Liver (tissue), 9 donors: Measurements from ENCODE around the gene ASPSCR1. TPM values are rescaled to one million over a fixed set of nuclear protein-coding genes. Genes with fewer than 3 reads are reported as not detected.

ENCODE experiments used
- DNase-seq: peaks from one replicate; pipeline ENCODE4 v3.0.0-alpha.2; 2017; ENCODE audit warnings: low spot score
- H3K27ac ChIP-seq, 2 donors: one replicate each; pipeline ENCODE4 v1.7.0; 2013; ENCODE audit warnings: inconsistent platforms in 2 of 2, low read length in 2 of 2, control low read depth in 1 of 2, low read depth in 1 of 2, mild to moderate bottlenecking in 1 of 2
- H3K27me3 ChIP-seq, 4 donors: one replicate each; pipeline versions ENCODE4 v1.6.1 to v1.7.0; 2013; ENCODE audit warnings: low read length in 3 of 4, inconsistent platforms in 1 of 4, mild to moderate bottlenecking in 1 of 4, moderate library complexity in 1 of 4; ENCODE audit not compliant: control insufficient read depth in 4 of 4, insufficient read depth in 4 of 4
- H3K36me3 ChIP-seq, 4 donors: one replicate each; pipeline versions ENCODE4 v1.6.1 to v1.7.0; 2013; ENCODE audit warnings: low read length in 3 of 4, mild to moderate bottlenecking in 3 of 4, low read depth in 1 of 4, moderate library complexity in 1 of 4; ENCODE audit not compliant: control insufficient read depth in 4 of 4, insufficient read depth in 3 of 4
- H3K4me1 ChIP-seq, 4 donors: one replicate each; pipeline versions ENCODE4 v1.6.1 to v1.7.0; 2013; ENCODE audit warnings: low read length in 3 of 4, mild to moderate bottlenecking in 3 of 4, moderate library complexity in 1 of 4; ENCODE audit not compliant: control insufficient read depth in 4 of 4, insufficient read depth in 4 of 4
- H3K4me3 ChIP-seq, 3 donors: one replicate each; pipeline versions ENCODE4 v1.6.1 to v1.7.0; 2013; ENCODE audit warnings: low read length in 3 of 3, control low read depth in 1 of 3, low read depth in 1 of 3, mild to moderate bottlenecking in 1 of 3
- H3K9ac ChIP-seq, 2 donors: one replicate each; pipeline ENCODE4 v1.7.0; 2013; ENCODE audit warnings: low read length in 2 of 2, mild to moderate bottlenecking in 2 of 2, moderate library complexity in 2 of 2, control low read depth in 1 of 2, low read depth in 1 of 2
- H3K9me3 ChIP-seq, 4 donors: one replicate each; pipeline versions ENCODE4 v1.6.1 to v1.7.0; 2013; ENCODE audit warnings: low read length in 3 of 4; ENCODE audit not compliant: control insufficient read depth in 4 of 4
- ATF3 ChIP-seq: IDR thresholded peaks from 2 replicates; pipeline ENCODE4 v1.6.1; 2016; ENCODE audit warnings: antibody characterized with exemption
- CTCF ChIP-seq: fragments of 150-350 bp; IDR thresholded peaks from 2 replicates; pipeline ENCODE4 v1.5.1; 2017; ENCODE audit warnings: improper control_type of control experiment, low read depth, low read length; ENCODE audit not compliant: missing input control
- EGR1 ChIP-seq, 2 donors: IDR thresholded peaks; 2 replicates each; pipeline ENCODE4 v1.6.1; 2016 to 2018; ENCODE audit warnings: antibody characterized with exemption in 2 of 2, low read depth in 2 of 2
- FOXA1 ChIP-seq: IDR thresholded peaks from 2 replicates; pipeline ENCODE4 v1.6.1; 2016; ENCODE audit warnings: antibody characterized with exemption
- FOXA2 ChIP-seq: IDR thresholded peaks from 2 replicates; pipeline ENCODE4 v1.6.1; 2016; ENCODE audit warnings: antibody characterized with exemption
- GABPA ChIP-seq, 2 donors: IDR thresholded peaks in 1 of 2; conservative IDR thresholded peaks in 1 of 2; 2 replicates each; pipeline ENCODE4 v1.6.1; 2016; ENCODE audit warnings: antibody characterized with exemption in 2 of 2, mild to moderate bottlenecking in 1 of 2, moderate library complexity in 1 of 2
- HNF4A ChIP-seq, 2 donors: conservative IDR thresholded peaks; 2 replicates each; pipeline ENCODE4 v1.6.1; 2016; ENCODE audit warnings: antibody characterized with exemption in 2 of 2, mild to moderate bottlenecking in 2 of 2
- JUND ChIP-seq, 2 donors: IDR thresholded peaks; 2 replicates each; pipeline ENCODE4 v1.6.1; 2016; ENCODE audit warnings: antibody characterized with exemption in 2 of 2
- NR2F2 ChIP-seq: IDR thresholded peaks from 2 replicates; pipeline ENCODE4 v1.6.1; 2016; ENCODE audit warnings: antibody characterized with exemption
- RAD21 ChIP-seq, 2 donors: IDR thresholded peaks; 2 replicates each; pipeline ENCODE4 v1.6.1; 2016; ENCODE audit warnings: antibody characterized with exemption in 2 of 2, mild to moderate bottlenecking in 2 of 2
- RXRA ChIP-seq, 2 donors: IDR thresholded peaks; 2 replicates each; pipeline ENCODE4 v1.6.1; 2017 to 2018; ENCODE audit warnings: antibody characterized with exemption in 2 of 2, mild to moderate bottlenecking in 1 of 2
- SP1 ChIP-seq: IDR thresholded peaks from 2 replicates; pipeline ENCODE4 v1.6.1; 2018; ENCODE audit warnings: antibody characterized with exemption, mild to moderate bottlenecking
- TAF1 ChIP-seq: conservative IDR thresholded peaks from 2 replicates; pipeline ENCODE4 v1.6.1; 2016; ENCODE audit warnings: antibody characterized with exemption, mild to moderate bottlenecking
- YY1 ChIP-seq: IDR thresholded peaks from 2 replicates; pipeline ENCODE4 v1.6.1; 2016; ENCODE audit warnings: antibody characterized with exemption, mild to moderate bottlenecking
- ZBTB33 ChIP-seq: IDR thresholded peaks from 2 replicates; pipeline ENCODE4 v1.6.1; 2016; ENCODE audit warnings: antibody characterized with exemption
- WGBS: extraction: QIAGEN DNeasy Blood & Tissue Kit; methylation state at CpG from one replicate; pipeline ENCODE4 v1.1.7; 2013; 5-methylcytosine and 5-hydroxymethylcytosine counted together
- polyA plus RNA-seq, 2 donors: library from polyadenylated mRNA; stranded (reverse) in 1 of 2; unstranded in 1 of 2; fragments of 200-250 nt in 1 of 2; fragments of >200 nt in 1 of 2; fragmentation: Nextera tagmentation in 1 of 2; extraction: Ambion mirVana in 1 of 2; gene quantifications; one replicate each; pipeline versions ENCODE4 v1.2.1 to v1.2.3, GENCODE V29; 2013 to 2015
- total RNA-seq, 2 donors: library from RNA; depleted of rRNA; stranded (reverse); fragments of >200 nt; gene quantifications; one replicate each; pipeline ENCODE4 v1.2.3, GENCODE V29; 2014
- TF ChIP-seq, protein P1 (sequence below): IDR thresholded peaks from 2 replicates; pipeline ENCODE4 v1.6.1; 2016; ENCODE audit warnings: antibody characterized with exemption
- TF ChIP-seq, protein P2 (sequence below): IDR thresholded peaks from 2 replicates; pipeline ENCODE4 v1.6.1; 2016; ENCODE audit warnings: antibody characterized with exemption, mild to moderate bottlenecking
- donor health status: healthy.
- donor health status: healthy.
- donor health status: healthy.
- donor health status: healthy.
- donor health status: healthy.

The ASPSCR1 gene
- total and polyA plus RNA-seq, 4 donors, result 17.8 to 26.2 (median 20.4) TPM

- H3K9ac ChIP-seq, result no peak overlapping the region
- 89% methylated on average over 9 of the region's 9 CpGs for WGBS
- H3K27ac ChIP-seq, result no peak overlapping the region
- H3K36me3 ChIP-seq, result no peaks in the 10 kb centered on the region
- no peaks in the 10 kb centered on the region for H3K4me1 ChIP-seq
- H3K27me3 ChIP-seq, result no peaks in the 10 kb centered on the region
- H3K9me3 ChIP-seq, result no peaks in the 10 kb centered on the region
- H3K4me3 ChIP-seq, result no peak overlapping the region
- no peak for DNase-seq
- TF ChIP-seq JUND (IDR thresholded peaks at IDR 0.05), result no peak
- TF ChIP-seq NR2F2, result no peak
- TF ChIP-seq GABPA (IDR thresholded peaks at IDR 0.05 in 1 of 2, conservative IDR thresholded peaks at IDR 0.05 in 1 of 2), result no peak
- no peak for TF ChIP-seq EGR1 (IDR thresholded peaks at IDR 0.05; ENCODE audit: low read depth in 2 of 2)
- no peak for TF ChIP-seq FOXA1
- TF ChIP-seq ATF3, result no peak
- no peak for TF ChIP-seq CTCF
- no peak for TF ChIP-seq FOXA2
- TF ChIP-seq TAF1, result no peak
- TF ChIP-seq YY1, result no peak
- no peak for TF ChIP-seq HNF4A (conservative IDR thresholded peaks at IDR 0.05)
- no peak for TF ChIP-seq RAD21 (IDR thresholded peaks at IDR 0.05)
- TF ChIP-seq RXRA (IDR thresholded peaks at IDR 0.05), result no peak
- no peak for TF ChIP-seq SP1
These were observed 32.6 kb upstream of the ASPSCR1 start for GRCh38 chr17:81944858-81945257.

- WGBS, result 87% methylated on average over 13 of the region's 13 CpGs
- TF ChIP-seq HNF4A (conservative IDR thresholded peaks at IDR 0.05), result no peak
- TF ChIP-seq, protein P1, sequence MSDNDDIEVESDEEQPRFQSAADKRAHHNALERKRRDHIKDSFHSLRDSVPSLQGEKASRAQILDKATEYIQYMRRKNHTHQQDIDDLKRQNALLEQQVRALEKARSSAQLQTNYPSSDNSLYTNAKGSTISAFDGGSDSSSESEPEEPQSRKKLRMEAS, result no peak
- TF ChIP-seq JUND (IDR thresholded peaks at IDR 0.05), result no peak
- TF ChIP-seq ATF3, result no peak
- no peak for TF ChIP-seq ZBTB33
- no peak for TF ChIP-seq FOXA2
- TF ChIP-seq EGR1 (IDR thresholded peaks at IDR 0.05; ENCODE audit: low read depth in 2 of 2), result no peak
- TF ChIP-seq RXRA (IDR thresholded peaks at IDR 0.05), result no peak
- no peak for TF ChIP-seq NR2F2
- TF ChIP-seq, protein P2, sequence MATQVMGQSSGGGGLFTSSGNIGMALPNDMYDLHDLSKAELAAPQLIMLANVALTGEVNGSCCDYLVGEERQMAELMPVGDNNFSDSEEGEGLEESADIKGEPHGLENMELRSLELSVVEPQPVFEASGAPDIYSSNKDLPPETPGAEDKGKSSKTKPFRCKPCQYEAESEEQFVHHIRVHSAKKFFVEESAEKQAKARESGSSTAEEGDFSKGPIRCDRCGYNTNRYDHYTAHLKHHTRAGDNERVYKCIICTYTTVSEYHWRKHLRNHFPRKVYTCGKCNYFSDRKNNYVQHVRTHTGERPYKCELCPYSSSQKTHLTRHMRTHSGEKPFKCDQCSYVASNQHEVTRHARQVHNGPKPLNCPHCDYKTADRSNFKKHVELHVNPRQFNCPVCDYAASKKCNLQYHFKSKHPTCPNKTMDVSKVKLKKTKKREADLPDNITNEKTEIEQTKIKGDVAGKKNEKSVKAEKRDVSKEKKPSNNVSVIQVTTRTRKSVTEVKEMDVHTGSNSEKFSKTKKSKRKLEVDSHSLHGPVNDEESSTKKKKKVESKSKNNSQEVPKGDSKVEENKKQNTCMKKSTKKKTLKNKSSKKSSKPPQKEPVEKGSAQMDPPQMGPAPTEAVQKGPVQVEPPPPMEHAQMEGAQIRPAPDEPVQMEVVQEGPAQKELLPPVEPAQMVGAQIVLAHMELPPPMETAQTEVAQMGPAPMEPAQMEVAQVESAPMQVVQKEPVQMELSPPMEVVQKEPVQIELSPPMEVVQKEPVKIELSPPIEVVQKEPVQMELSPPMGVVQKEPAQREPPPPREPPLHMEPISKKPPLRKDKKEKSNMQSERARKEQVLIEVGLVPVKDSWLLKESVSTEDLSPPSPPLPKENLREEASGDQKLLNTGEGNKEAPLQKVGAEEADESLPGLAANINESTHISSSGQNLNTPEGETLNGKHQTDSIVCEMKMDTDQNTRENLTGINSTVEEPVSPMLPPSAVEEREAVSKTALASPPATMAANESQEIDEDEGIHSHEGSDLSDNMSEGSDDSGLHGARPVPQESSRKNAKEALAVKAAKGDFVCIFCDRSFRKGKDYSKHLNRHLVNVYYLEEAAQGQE, result no peak
- no peak for TF ChIP-seq YY1
- TF ChIP-seq SP1, result no peak
- no peak for TF ChIP-seq FOXA1
- TF ChIP-seq CTCF, result no peak
- DNase-seq, result no peak
These were observed 30.2 kb upstream of the ASPSCR1 start, which contains the start of gene MYADML2 for GRCh38 chr17:81947189-81947588. Gene MYADML2, minus strand, starts transcription at chr17:81947233. Its CDS starts 5,492 bp downstream, at chr17:81941741.

More at GRCh38 chr17:81947189-81947588, 30.2 kb upstream of the ASPSCR1 start, which contains the start of gene MYADML2:
- Histone ChIP-seq H3K36me3 (no peaks in the 10 kb centered on the region), H3K27ac (no peak within 1 kb of the TSS), H3K27me3 (no peaks in the 10 kb centered on the region), H3K4me1 (no peaks in the 10 kb centered on the region), H3K9me3 (no peaks in the 10 kb centered on the region), H3K4me3 (no peak within 1 kb of the TSS), H3K9ac (no peak within 1 kb of the TSS)
